ENCODE results near the gene PSG3. TPM values are rescaled to one million over a fixed set of nuclear protein-coding genes. Genes with fewer than 3 reads are reported as not detected.

Gene PSG3
- total RNA-seq, 1 donor from 2014 or later = not detected

Other genes starting within 250 kb of the PSG3 start
- not detected in 3 replicates for gene CEACAM1, start 212.0 kb downstream of the PSG3 start, total RNA-seq
- not detected in 3 replicates for gene CEACAM8, start 145.6 kb downstream of the PSG3 start, total RNA-seq
- not detected in 3 replicates for gene PSG8, start 25.2 kb upstream of the PSG3 start, total RNA-seq
- 0.29 TPM in 1 of 3 replicates, not detected in the others for gene PSG1, start 139.2 kb upstream of the PSG3 start, total RNA-seq
- gene PSG6, start 177.4 kb upstream of the PSG3 start, total RNA-seq = not detected in 3 replicates
- gene PSG7, start 196.7 kb upstream of the PSG3 start, total RNA-seq = not detected in 3 replicates